ENCODE measurements around the gene YIF1A.

DNA sequence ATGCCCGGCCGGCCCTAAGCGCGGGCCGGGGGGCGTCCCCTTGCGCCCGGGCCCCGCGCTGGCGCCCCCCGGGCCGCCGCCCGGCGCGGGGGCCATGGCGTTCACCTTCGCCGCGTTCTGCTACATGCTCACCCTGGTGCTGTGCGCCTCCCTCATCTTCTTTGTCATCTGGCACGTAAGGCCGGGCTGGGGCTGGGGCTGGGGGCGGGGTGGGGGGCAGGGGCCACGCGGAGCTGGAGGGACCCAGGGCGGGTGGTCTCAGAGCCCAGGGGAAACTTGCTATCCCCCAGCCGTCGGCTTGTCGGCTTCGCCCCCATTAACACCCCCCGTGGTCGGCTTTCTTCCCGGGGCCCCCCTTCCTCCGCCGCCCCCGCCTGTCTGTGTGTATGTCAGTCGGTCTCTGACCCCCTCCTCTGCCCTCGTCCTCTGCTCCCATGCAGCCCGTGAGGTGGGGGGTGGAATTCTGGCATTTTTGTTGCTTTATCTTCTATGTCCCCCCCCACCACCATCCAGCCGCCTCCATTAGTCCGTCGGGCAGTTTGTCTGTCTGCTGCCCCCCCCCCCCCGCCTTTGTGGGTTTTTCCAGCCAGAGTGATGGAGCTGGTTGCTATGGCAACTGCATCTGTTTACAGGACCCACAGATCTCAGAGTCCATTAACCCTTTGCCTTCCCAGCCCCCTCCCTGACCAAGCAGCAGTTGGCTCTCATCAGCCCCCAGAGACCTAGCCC, 10.4 kb downstream of the YIF1A start:
- TF ChIP-seq, protein P1, sequence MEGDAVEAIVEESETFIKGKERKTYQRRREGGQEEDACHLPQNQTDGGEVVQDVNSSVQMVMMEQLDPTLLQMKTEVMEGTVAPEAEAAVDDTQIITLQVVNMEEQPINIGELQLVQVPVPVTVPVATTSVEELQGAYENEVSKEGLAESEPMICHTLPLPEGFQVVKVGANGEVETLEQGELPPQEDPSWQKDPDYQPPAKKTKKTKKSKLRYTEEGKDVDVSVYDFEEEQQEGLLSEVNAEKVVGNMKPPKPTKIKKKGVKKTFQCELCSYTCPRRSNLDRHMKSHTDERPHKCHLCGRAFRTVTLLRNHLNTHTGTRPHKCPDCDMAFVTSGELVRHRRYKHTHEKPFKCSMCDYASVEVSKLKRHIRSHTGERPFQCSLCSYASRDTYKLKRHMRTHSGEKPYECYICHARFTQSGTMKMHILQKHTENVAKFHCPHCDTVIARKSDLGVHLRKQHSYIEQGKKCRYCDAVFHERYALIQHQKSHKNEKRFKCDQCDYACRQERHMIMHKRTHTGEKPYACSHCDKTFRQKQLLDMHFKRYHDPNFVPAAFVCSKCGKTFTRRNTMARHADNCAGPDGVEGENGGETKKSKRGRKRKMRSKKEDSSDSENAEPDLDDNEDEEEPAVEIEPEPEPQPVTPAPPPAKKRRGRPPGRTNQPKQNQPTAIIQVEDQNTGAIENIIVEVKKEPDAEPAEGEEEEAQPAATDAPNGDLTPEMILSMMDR (IDR thresholded peaks at IDR 0.05; ENCODE audit: low read depth, low read length, missing input control): no peak
- TF ChIP-seq SP1 (IDR thresholded peaks at IDR 0.05) (no peak), HNF4G (IDR thresholded peaks at IDR 0.05) (no peak), EGR1 (IDR thresholded peaks at IDR 0.05; ENCODE audit: low read depth in 2 of 2) (no peak), YY1 (IDR thresholded peaks at IDR 0.05) (no peak), TAF1 (conservative IDR thresholded peaks at IDR 0.05) (no peak)
- TF ChIP-seq, protein P2, sequence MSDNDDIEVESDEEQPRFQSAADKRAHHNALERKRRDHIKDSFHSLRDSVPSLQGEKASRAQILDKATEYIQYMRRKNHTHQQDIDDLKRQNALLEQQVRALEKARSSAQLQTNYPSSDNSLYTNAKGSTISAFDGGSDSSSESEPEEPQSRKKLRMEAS (IDR thresholded peaks at IDR 0.05): no peak
